GM23248 (cell line): ENCODE data around the gene TRIM28. TPM values are rescaled to one million over a fixed set of nuclear protein-coding genes. Genes with fewer than 3 reads are reported as not detected.

ENCODE experiments used
- DNase-seq: peaks from one replicate; pipeline ENCODE4 v3.0.0-alpha.2; 2015
- H2AFZ ChIP-seq: fragments of 200-600 bp; sonication (generic); 2 replicates; pipeline ENCODE4 v1.6.1; 2016; ENCODE audit warnings: antibody characterized with exemption
- H3F3A ChIP-seq: fragments of 200-600 bp; sonication (generic); 2 replicates; pipeline ENCODE4 v1.6.1; 2016; ENCODE audit warnings: mild to moderate bottlenecking, antibody characterized with exemption, mixed run types; ENCODE audit not compliant: insufficient read depth
- H3K27ac ChIP-seq: fragments of 200-600 bp; sonication (generic); 2 replicates; pipeline ENCODE4 v1.5.1; 2016; ENCODE audit warnings: mild to moderate bottlenecking
- H3K27me3 ChIP-seq: fragments of 200-600 bp; sonication (generic); replicated peaks from 2 replicates; pipeline ENCODE4 v1.6.1; 2016; ENCODE audit warnings: mild to moderate bottlenecking; ENCODE audit not compliant: insufficient read depth
- H3K36me3 ChIP-seq: fragments of 200-600 bp; sonication (generic); 2 replicates; pipeline ENCODE4 v1.6.1; 2016; ENCODE audit warnings: low read depth, mild to moderate bottlenecking
- H3K4me1 ChIP-seq: fragments of 200-600 bp; sonication (generic); 2 replicates; pipeline ENCODE4 v1.6.1; 2016; ENCODE audit warnings: mild to moderate bottlenecking; ENCODE audit not compliant: insufficient read depth
- H3K4me2 ChIP-seq: fragments of 200-600 bp; sonication (generic); one replicate; pipeline ENCODE4 v1.6.1; 2016; ENCODE audit warnings: mild to moderate bottlenecking; ENCODE audit not compliant: unreplicated experiment
- H3K4me3 ChIP-seq: fragments of 200-600 bp; sonication (generic); 2 replicates; pipeline ENCODE4 v1.5.1; 2016; ENCODE audit warnings: mild to moderate bottlenecking
- H3K79me2 ChIP-seq: fragments of 200-600 bp; sonication (generic); 2 replicates; pipeline ENCODE4 v1.6.1; 2016; ENCODE audit warnings: mild to moderate bottlenecking; ENCODE audit not compliant: insufficient read depth
- H3K9ac ChIP-seq: fragments of 200-600 bp; sonication (generic); 2 replicates; pipeline ENCODE4 v1.6.1; 2016; ENCODE audit warnings: mild to moderate bottlenecking
- H3K9me2 ChIP-seq: fragments of 200-600 bp; sonication (generic); 2 replicates; pipeline ENCODE4 v1.6.1; 2016; ENCODE audit warnings: mixed run types, mild to moderate bottlenecking, moderate library complexity; ENCODE audit not compliant: insufficient read depth
- H3K9me3 ChIP-seq: fragments of 200-600 bp; sonication (generic); one replicate; pipeline ENCODE4 v1.6.1; 2017; ENCODE audit warnings: low read depth
- H4K20me1 ChIP-seq: fragments of 200-600 bp; sonication (generic); 2 replicates; pipeline ENCODE4 v1.6.0; 2016; ENCODE audit not compliant: insufficient read depth
- EZH2 ChIP-seq: fragments of 200-600 bp; sonication (generic); IDR thresholded peaks from 2 replicates; pipeline ENCODE4 v1.6.1; 2018; ENCODE audit warnings: antibody characterized with exemption, mild to moderate bottlenecking; ENCODE audit not compliant: insufficient read depth, poor library complexity, severe bottlenecking
- EZH2phosphoT487 ChIP-seq: fragments of 200-600 bp; sonication (generic); IDR thresholded peaks from 2 replicates; pipeline ENCODE4 v1.6.1; 2018; ENCODE audit warnings: antibody characterized with exemption, moderate library complexity, mild to moderate bottlenecking, low read depth; ENCODE audit not compliant: insufficient read depth
- WGBS, 2 experiments: methylation state at CpG; one replicate each; pipeline ENCODE4 v1.1.6; 2015 to 2017; ENCODE audit warnings: low lambda C conversion rate in 2 of 2, low coverage in 1 of 2; ENCODE audit errors: missing lambda C conversion rate in 2 of 2; 5-methylcytosine and 5-hydroxymethylcytosine counted together
- in situ Hi-C: fragments of 300-500 bp; cut with MboI; formaldehyde crosslinking; loops from 2 replicates; pipeline ENCODE4 v1.15.0; 2020
- polyA plus RNA-seq: library from polyadenylated mRNA; unstranded; fragments of >200 nt; fragmentation: Nextera tagmentation; extraction: Ambion mirVana; gene quantifications from 2 replicates; pipeline ENCODE4 v1.2.1, GENCODE V29; 2016
- total RNA-seq: library from RNA; depleted of rRNA; stranded (reverse); fragments of >200 nt; shearing (Covaris generic); gene quantifications from 2 replicates; pipeline ENCODE4 v1.2.3, GENCODE V29; 2014

Gene TRIM28
- total and polyA plus RNA-seq, 2 experiments from 2014 or later: 61.5 to 319 TPM

DNA sequence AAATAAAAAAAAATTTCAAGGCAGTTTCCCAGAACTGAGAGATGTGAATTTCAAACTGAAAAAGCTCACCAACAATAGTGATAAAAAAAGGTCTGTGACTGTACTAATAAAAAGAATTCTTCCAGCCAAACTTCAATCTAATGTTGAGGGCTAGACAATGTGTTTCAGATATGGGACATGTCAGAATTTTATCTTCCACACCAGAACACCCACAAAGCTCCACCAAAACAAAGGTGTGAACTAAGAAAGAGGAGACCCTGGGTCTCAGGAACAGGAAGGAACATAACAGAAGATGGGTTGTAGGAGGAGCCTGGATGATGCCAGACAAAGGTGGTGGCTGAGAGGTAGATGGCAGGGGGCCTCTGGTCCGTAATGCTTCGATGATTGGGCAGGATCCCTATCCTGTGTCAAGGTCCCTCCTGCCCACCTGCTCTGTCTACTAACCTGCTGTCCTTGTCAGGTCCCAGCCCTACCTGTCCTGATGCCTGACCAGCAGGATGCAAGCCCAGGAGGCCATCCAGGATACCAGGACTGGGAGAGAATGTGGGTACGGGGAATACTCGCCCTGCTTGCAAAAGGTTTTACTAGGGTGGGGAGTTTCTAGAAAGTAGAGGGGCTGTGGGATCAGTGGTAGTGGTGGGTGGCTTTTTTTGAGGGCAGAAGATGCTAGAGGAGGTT is 24.7 kb downstream of the TRIM28 start:
- H3K36me3 ChIP-seq: no peaks in the 10 kb centered on the region; the same call in 1 of the 2 replicates
- in situ Hi-C loops: no loop called here
- peaks cover 9% of the 10 kb centered on the region for H3K79me2 ChIP-seq
- H3K9me3 ChIP-seq: no peaks in the 10 kb centered on the region
- H3K27me3 ChIP-seq: no peaks in the 10 kb centered on the region
- H2AFZ ChIP-seq: no peak overlapping the region
- no peak for TF ChIP-seq EZH2phosphoT487
- TF ChIP-seq EZH2: no peak
- no peaks in the 10 kb centered on the region for H4K20me1 ChIP-seq
- no peak for DNase-seq
- no peak overlapping the region for H3K4me3 ChIP-seq
- H3K4me1 ChIP-seq: peaks cover 2% of the 10 kb centered on the region; the same call in 1 of the 2 replicates
- peaks cover 11% of the 10 kb centered on the region for H3F3A ChIP-seq
- no peak overlapping the region for H3K9ac ChIP-seq
- no peak overlapping the region for H3K4me2 ChIP-seq
- no peak overlapping the region for H3K27ac ChIP-seq
- no peaks in the 10 kb centered on the region for H3K9me2 ChIP-seq
- WGBS, 2 experiments: 70 to 74% methylated on average over 4 of the region's 4 CpGs

DNA sequence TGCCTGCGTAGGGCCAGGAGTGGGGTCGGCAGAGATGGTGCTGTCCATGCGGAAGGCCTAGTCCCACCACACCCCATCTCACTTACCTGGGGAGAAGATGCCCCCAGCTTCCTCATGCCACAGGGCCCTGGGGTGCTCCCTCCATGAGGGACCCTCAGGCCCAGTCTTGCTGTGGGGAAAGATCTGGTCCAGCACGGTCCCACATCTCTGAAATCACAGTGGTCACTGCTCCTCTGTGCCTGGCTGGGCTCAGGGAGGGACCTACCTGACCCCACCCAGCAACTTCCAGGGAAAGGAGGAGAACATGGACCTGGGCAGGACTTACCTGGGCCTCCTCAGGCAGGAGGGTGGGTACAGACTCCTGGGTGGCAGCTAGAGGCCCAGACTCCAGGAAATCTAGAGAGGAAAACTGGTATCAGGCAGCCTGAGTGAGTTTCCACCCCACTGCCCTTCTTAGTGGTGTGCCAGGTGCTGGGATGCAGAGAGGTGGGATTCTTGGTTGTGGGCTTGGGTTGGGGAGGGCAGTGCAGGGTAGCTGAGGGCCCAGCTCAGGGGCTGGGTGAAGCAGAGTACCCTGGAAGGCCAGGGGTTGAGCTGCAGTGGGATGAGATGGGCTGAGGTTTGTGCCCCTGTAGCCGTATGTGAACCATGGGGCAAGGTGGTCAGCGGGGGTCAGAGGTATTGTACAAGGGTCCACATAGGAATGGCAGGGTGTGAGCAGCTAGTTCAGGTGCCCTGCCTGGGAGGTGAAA is 25.5 kb downstream of the TRIM28 start:
- H3K27ac ChIP-seq: no peak overlapping the region
- H3K79me2 ChIP-seq: peaks cover 9% of the 10 kb centered on the region
- no peaks in the 10 kb centered on the region; the same call in 1 of the 2 replicates for H3K36me3 ChIP-seq
- no peaks in the 10 kb centered on the region for H3K9me3 ChIP-seq
- no peaks in the 10 kb centered on the region for H3K9me2 ChIP-seq
- H2AFZ ChIP-seq: no peak overlapping the region
- H3K4me2 ChIP-seq: no peak overlapping the region
- TF ChIP-seq EZH2 (no peak), EZH2phosphoT487 (no peak)
- peaks cover 11% of the 10 kb centered on the region for H3F3A ChIP-seq
- H3K27me3 ChIP-seq: no peaks in the 10 kb centered on the region
- H3K4me1 ChIP-seq: peaks cover 4% of the 10 kb centered on the region; the same call in 1 of the 2 replicates
- in situ Hi-C loops: no loop called here
- H4K20me1 ChIP-seq: no peaks in the 10 kb centered on the region
- H3K9ac ChIP-seq: no peak overlapping the region
- no peak for DNase-seq
- WGBS, 2 experiments: 86 to 92% methylated on average over 6 of the region's 6 CpGs
- H3K4me3 ChIP-seq: no peak overlapping the region

DNA sequence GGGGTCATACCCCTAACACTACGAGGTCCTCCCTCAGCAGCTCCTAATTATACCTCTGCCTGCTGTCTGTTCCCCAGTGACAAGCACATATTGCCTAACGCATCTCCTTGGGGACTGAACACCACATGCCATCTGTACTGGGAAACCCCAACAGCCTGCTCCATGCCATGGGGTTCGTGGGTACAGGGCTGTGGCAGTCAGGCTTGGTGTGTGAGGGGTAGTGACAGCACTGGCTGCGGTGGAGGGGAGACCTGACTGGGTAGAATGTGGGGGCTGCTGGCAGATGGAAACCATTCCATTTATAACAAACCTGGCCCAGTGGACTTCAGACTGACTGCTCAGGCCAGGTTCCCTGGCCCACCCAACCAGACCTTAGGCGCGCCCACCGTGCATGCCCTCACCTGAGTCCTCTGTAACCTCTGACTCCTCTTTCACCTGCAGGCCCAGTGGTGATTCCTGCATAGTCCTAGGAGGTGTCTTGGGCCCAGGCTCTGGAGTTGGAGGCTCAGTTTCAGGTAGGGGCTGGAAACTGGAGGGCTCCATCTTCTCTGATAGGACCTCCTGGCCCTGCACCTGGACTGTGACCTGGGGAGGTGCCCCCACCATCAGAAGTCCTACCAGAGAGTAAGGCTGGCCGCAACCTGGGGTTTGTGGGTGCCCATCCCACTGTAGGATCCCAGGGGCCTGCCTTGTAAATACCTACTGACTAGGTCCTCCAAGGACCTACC is 26.2 kb downstream of the TRIM28 start:
- WGBS, 2 experiments: 83% methylated on average over 8 of the region's 8 CpGs
- no peak overlapping the region for H3K4me3 ChIP-seq
- no peak overlapping the region for H3K4me2 ChIP-seq
- H3F3A ChIP-seq: peaks cover 11% of the 10 kb centered on the region
- H3K27me3 ChIP-seq: no peaks in the 10 kb centered on the region
- peaks cover 9% of the 10 kb centered on the region for H3K79me2 ChIP-seq
- no peak overlapping the region for H2AFZ ChIP-seq
- no peak for TF ChIP-seq EZH2
- no peak for TF ChIP-seq EZH2phosphoT487
- in situ Hi-C loops: no loop called here
- H3K4me1 ChIP-seq: peaks cover 8% of the 10 kb centered on the region; the same call in 1 of the 2 replicates
- H3K27ac ChIP-seq: no peak overlapping the region
- H4K20me1 ChIP-seq: no peaks in the 10 kb centered on the region
- DNase-seq: no peak
- no peaks in the 10 kb centered on the region; the same call in 1 of the 2 replicates for H3K36me3 ChIP-seq
- H3K9ac ChIP-seq: no peak overlapping the region
- no peaks in the 10 kb centered on the region for H3K9me3 ChIP-seq
- H3K9me2 ChIP-seq: no peaks in the 10 kb centered on the region
